Urothelium cell line (cell line): ENCODE results near the gene CACNG5.
A peak's percentile ranks its signal among the peaks of the same experiment; 100 is the strongest.

Experiments
- DNase-seq: peaks from one replicate; pipeline ENCODE4 v3.0.0; 2011; ENCODE audit warnings: low spot score, mixed read lengths
- FAIRE-seq: peaks from 2 replicates; lab custom pipeline; 2011; peaks lifted over from hg19 to GRCh38; lab: Jason Lieb, UNC

Gene CACNG5

DNA sequence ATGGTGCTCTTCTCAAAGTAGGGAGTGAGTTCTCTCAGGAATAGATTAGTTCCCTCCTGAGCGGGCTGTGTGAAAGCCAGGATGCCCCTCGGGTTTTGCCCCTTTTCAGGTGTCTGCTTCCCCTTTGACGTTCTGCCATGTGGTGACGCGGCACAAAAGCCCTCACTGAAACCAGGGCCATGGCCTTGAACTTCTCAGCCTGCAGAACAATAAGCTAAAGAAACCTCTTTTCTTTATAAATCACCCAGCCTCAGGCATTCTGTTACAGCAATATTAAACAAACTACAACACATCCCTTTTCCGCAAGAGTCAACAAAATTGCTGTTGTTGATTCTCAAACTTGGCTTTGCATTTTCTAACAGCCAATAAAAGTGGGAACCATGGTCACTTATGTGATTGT is 15.5 kb upstream of the CACNG5 start:
- DNase-seq: no peak
- no peak for FAIRE-seq

DNA sequence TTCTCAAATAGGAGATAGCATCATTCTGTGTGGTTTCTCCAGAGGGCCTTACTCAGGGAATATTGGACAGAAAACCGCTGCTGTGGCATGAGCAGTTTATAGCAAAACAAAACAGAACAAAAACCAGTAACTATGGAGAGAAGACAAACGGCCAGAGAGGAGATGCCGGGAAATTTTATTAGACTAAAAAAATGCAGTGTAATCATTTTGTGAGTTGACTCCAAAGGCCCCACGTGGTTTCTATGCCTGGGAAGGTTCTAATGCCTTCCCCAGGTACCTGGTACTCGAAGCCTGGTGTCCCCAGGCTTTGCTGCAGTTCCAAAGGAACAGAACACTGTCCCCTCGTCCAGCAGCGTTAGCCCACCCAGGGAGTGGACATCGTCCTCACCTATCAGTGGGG is 12.9 kb upstream of the CACNG5 start:
- DNase-seq (no peak), FAIRE-seq (no peak)

DNA sequence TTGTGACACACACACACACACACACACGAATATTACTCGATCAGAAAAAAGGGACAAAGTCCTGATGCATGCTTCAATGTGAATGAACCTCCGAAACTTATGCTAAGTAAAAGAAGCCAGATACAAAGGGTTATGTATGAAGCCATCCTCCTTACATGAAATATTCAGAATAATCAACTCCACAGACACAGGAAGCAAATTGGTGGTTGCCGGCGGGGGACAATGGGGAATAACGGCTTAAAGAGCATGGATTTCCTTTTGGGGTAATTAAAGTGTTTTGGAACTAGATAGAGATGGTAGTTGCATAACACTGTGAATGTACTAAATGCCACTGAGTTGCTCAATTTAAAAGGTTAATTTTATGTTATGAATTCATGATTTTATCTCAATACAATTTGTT is 8.1 kb upstream of the CACNG5 start:
- DNase-seq (no peak), FAIRE-seq (no peak)

DNA sequence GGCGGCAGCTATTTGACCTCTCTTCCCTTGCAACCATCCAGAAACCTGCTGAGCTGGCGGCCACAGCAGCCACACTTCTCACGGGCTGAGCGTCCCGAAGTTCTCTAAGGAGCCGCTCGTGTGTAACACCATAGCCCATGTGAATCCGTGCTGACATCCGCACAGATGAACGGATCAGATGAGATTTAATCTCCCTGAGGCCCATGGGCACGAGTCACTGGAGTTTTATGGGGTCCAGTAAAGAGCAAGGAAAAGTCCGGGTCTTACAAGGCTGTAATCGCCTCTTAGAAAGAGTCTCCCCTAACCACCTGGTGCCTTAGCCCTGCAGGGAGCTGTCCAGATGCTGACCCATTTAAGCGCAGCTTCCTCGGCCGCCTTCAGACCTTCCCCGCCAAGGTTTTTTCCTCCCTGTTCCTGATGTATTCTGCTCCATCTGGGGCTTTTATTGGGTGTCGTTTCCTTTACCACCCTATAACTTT is 5.5 kb upstream of the CACNG5 start:
- peak; percentile 80 for DNase-seq
- no peak for FAIRE-seq

DNA sequence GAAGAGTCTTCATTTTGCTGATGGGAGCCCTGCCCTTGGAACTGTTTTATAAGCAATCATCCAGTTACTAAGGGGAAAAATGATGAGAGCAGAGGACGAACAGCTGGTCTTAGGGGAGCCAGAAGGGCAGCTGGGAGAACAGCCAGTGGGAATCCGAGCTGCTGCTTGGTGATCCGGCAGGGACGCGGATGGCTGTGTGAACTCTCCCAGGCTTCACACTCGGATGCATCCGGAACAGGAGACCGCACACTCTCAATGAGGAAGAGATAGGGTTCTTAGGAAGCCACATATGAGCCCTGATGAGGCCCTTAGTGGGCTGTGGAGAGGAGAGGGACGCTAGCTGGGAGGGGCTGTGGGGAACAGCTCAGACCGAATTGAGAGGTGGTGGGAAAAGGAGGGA is 5.0 kb upstream of the CACNG5 start:
- no peak for FAIRE-seq
- DNase-seq: no peak

DNA sequence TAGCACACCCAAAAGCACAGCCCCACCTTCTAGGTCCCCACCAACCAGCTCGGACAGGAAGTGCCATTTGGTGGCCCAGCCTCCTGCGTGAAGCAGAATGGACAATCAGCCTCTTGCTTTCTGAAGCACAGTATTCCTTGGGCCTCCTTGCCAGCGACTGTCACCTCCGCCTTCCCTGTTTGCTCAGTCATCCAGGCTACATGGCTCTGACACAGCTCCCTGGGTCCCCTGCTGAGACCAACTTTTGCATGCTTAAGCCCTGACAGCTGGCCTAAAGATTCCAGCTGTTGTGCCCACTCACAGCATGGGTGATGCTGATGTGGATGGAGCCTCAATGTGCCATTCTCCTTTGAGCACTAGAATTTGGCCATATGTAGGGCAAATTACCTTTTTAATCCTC is 4.5 kb upstream of the CACNG5 start:
- DNase-seq (no peak), FAIRE-seq (no peak)

DNA sequence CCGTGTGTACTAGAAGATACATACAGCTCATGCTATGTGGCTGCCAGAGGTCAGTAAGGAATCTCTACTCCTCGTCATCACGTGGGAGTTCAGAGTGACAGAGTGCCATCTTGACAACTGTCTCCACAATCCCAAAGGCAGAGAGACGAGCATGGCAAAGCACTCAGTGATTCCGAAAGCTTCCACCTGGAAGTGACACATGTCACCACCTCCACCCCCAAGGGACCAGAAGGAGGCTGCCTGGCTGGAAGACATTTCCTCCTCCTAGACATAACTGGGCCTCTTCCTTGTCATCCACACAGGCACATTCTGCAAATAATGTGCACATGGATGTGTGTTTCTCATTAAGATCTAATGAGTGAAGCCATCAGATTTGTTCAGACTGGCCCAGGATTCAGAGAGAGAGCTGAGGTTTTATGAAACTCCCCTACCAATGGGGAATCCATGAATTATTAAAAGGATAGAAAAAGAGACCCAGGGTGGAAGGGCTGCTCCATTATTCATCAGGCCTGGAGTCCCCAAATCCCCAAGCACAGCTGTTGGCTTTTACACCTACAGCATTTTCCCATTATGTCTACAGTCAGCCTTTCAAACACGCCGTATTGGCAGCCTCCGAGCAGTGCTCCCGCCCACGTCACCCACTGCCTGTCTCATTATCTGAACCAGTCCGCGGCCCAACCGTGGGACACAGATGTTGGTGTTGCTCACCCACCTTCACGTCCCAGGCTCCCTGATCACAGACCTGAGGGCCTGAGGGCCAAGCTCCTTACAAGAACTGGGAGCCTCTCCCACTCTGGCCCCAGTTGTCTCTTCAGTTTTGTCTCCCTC is 3.3 kb upstream of the CACNG5 start:
- DNase-seq (no peak), FAIRE-seq (peak; percentile 37)

DNA sequence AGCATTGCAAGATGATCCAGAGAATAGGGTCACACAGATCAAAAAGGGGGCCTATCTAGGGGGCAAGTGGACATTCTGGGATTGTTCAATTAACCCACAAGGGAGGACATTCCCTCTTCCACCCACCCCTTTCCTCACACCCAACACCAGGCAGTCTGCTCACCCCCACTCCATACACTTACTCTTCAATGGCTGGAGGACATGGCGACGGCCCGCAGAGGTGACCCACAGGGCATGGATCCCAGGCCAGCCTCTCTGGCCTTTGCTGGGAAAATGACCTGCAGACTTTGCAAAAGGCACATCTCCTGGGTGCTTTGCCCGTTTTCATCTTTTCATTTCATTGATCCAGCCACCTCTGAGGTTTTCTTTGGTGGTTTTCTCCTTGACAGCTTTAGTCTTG is 1.7 kb upstream of the CACNG5 start:
- FAIRE-seq (peak; percentile 76), DNase-seq (no peak)

DNA sequence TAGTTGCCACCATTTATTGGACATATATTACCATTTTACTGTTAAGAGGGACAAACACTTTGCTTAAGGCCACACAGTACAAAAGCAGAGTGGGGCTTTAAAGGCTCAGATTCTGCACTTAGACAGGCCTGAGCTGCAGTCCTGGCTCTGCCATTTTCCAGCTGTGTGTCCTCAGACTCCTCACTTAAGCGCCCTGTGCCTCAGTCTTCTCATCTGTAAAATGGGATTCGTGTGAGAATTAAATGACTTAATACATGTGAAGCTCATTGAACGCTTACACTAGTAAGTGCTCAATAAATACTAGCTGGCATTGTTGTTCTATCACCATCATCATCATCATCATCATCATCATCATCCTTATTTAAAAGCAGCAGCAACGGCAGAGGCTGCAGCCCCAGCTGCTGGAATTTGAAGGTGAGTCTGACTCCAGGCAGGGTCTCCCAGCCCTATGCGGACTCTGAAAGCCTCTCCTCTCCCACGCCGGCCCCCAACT is 445 bp upstream of the CACNG5 start:
- DNase-seq: no peak
- FAIRE-seq: peak; percentile 37

DNA sequence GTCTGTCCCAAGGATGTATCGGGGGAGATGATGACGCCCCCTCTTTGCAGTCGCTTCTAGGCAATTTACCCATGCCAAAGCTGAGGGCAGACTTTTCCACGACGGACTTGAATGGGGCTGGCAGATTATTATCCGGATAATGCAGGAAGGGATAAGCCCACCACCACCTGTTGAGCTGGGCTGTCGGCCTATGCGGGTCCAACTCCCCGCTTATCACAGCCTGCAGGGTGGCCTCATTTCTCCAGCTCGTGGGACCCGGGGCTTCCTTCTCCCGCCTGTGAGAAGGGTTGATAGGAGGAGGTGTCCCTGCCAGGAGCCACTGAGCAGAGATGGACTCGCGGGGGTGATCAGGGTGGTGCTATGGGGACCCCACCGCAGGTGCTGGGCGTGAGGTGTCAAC is 559 bp downstream of the CACNG5 start:
- FAIRE-seq (no peak), DNase-seq (no peak)

DNA sequence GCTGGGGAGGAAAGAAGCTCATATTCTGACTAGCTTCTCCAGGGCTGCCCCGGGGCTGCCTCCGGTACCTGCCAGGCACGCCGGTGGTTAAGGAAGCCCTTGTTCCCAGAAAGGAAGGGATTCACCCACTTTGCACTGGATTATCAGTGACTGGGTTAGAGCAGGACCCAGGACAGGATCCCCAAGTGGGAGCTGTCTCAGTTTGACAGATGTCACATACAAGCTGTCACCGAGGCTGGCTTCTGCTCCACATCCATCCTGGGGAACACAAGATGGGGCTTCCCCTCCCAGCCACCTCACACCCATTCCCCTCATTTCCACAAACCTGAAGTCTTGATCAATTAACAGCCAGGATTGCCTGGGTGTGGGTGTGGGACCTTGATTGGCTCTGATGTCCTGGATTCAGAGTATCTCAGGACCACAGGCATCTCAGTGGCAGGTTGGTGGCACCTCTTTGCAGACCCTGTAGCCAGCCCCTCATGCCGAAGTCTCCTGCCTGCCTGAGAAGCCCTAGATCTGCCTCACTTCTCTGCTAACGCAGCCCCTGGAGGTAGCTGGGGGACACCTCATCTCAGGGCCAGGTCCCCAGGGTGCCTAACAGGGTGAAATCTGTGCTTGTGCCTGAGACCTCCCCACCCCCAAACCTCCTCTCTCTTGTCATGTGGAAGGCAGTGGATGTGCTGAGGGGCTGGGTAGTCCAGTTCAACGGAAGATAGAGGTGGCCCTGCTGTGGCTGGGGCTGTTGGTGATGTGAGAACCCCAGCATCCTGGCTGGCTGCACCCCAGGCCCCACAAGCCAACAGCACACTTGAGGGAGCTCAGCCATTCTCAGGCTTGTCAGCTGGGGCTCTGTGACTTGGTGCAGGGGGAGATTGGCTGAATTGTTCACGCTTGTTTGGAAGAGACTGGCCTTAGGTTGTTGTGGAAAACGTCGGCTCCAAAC is 1.4 kb downstream of the CACNG5 start:
- DNase-seq (no peak), FAIRE-seq (peak; percentile 61)

DNA sequence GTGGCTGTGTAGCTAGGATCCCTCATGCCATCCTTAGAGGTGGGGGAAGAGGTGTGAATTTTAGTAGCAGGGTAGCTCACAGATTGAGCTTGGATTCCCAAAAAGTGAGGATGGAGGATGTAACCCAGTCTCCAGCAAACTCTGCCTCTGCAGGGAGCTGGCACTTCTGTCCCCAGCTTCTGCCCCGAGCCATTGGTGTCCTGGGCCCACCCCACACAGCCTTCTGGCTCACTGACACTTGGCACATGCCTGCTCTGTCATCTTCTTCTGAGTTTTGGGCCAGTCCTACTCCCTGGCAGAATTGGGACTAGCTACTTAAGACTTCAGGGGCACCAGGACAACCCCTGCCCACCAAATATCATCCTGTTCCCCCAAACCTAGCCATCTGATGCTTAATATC is 2.3 kb downstream of the CACNG5 start:
- FAIRE-seq (peak; percentile 68), DNase-seq (no peak)

DNA sequence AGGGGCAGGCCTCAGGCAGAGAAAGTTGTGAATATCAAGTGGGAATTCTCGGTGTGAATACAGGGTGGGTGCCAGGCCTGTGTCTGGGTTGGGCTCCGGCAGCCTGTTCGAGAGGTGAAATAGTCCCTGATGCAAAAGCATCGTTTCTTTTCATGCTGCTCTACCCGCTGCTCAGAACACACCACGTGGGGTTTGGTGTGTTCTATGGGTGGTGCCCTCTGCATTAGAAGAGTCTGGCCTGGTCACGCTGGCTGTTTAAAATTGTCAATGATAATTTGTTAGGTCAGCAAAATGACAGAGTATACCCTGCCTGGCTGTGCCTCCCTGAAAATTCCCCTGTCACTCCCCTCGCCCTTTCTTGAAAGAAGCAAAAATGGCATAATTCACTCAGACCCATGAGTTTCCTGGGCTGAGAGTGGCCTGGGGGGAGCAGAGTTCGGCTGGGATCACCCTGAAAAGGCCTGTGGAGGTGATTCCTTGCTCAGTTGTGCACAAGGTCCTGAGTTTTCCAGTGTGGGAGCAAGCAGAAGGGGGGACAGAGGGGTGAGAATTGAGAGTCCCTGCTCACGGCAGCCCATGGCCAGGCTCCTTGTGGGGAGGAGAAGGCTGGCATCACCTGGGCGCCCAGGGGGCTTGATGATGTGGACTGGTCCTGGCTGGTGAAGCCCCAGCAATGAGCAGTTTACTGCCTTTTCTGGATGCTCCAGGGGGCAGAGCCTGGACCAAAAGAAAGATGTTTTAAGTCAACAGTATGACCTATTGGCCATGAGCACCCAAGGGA is 3.2 kb downstream of the CACNG5 start:
- no peak for FAIRE-seq

DNA sequence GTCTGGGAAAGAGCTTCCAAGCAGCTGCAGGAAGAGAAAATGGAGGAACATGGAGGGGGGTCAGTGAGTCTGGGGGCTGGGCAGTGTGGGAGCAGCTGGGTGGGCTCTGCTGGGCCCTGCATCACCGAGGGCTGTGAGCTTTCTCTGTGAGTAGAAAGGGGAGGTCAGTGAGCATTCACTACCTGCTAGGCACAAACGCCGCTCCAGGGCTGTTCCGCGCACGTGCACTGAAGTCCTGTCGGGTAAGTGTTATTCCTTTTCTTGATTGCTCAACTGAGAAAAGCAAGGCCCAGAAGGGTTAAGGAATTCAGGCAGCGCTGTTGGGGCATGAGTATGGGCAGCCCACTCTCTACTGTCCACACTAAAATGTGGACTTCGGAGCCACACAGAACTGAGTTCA is 4.7 kb downstream of the CACNG5 start:
- DNase-seq (no peak), FAIRE-seq (no peak)

More for the DNA sequence above, 3.2 kb downstream of the CACNG5 start:
- no peak for DNase-seq

DNA sequence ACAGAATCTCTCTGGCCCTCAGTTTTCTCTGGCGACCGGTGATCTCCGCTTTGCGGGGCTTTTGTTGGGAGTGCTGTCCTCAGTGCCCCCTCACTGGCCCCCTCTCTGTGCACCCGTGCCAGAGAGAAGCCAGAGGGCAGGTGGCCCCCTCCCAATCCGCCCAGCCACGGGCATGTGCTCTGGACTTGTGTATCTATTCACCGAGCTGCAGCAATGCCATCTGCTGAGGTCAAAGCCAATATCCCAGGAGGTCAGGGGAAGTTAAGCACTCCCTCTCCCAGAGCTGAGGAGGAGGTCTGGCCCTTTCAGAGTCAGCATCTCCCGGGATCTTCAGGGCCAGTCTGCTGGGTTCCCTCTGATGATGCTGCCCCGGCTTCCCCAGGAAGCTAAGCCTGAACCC is 5.1 kb downstream of the CACNG5 start:
- DNase-seq (no peak), FAIRE-seq (no peak)

DNA sequence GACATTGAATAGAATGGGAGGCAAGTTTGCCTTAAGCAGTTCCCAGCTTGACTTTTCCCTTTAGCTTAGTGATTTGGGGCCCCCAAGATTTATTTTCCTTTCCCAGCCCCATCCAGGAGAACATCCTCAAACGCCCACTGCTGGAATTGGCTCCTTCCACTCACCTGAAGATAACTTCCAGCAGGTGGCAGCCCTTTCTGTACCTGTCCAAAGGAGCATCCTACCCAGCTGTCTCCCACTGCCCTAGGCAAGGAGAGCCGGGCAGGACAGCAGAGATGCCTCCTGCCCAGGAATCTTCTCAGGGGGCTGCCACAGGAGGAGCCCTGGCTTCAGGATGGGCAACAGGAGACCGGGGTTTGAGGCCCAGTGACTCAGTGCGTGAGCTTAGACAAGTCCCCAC is 6.4 kb downstream of the CACNG5 start:
- FAIRE-seq: no peak
- no peak for DNase-seq

DNA sequence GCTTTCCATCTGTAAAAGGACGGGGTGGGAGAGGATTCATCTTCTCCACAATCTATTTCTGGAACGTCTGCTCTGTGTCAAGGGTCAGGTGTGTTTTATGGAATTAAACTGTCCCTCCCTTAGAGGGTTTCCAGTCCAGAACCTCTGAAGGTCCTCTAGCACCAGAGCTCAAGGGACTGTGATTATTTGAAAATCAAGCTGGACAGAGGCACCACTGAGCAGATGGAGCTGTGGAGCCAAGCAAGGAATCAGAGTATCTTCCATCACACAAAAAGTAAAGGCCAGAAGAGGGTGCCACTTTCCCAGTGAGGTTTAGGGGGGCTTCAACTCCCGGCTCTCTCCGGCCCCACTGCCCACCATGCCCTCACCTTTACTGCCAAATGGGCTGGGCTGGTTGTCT is 6.8 kb downstream of the CACNG5 start:
- DNase-seq (no peak), FAIRE-seq (no peak)

DNA sequence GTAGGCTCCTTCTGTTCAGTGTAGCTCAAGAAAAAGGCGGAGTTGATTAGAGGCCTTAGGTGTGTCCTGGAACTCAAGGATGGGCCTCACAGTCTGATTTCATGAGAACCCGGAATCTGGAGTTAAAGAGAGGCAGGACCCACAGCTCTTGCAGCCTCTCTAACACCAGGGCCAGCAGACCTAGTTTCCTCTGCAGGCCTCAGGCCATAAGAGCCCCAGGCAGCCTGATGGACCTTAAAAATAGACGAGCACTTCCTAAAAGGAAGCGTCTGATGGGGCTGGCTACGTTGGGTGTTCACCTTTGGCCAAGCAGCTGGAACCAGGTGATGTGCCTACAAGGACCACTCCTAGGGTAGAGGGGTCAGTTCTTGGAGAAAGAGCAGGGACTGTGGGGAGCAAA is 7.6 kb downstream of the CACNG5 start:
- DNase-seq: no peak
- no peak for FAIRE-seq

DNA sequence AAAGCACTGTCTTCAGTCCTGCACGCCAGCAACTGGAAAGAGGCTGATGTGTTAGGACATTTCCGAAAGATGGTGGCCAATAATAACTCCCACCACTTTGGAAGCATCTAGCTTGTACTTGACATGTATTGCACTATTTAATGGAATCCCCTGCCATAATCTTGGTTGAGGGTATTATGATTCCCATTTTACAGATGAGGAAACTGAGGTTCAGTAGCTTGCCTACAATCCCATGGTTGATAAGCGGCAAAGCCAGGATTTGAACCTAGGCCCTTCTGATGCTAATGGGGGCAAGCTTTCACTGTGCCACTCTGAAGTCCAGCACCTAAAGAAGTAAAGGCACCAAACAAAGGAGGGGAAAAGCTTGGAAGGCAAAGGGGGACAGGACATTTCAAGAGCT is 8.0 kb downstream of the CACNG5 start:
- DNase-seq (no peak), FAIRE-seq (no peak)

DNA sequence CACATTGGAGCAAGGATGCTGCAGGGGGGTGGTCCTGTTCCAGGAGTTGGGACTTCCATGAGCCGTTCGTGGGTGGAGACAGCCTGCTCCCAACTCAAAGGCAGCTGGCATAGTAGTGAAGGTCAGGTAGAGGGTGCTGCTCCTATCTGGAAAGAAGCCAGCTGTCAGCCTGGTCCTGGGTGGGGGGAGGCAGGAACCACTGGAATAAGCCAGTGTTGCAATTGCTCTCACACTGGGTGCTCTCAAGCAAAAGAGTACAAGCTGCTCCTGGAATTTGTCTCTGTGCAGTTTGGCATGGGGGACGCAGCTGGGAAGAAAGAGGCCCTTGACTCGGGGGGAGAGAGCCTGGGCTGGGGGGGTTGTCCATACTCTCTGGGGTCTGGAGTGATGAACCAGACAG is 8.7 kb downstream of the CACNG5 start:
- FAIRE-seq: no peak
- no peak for DNase-seq

DNA sequence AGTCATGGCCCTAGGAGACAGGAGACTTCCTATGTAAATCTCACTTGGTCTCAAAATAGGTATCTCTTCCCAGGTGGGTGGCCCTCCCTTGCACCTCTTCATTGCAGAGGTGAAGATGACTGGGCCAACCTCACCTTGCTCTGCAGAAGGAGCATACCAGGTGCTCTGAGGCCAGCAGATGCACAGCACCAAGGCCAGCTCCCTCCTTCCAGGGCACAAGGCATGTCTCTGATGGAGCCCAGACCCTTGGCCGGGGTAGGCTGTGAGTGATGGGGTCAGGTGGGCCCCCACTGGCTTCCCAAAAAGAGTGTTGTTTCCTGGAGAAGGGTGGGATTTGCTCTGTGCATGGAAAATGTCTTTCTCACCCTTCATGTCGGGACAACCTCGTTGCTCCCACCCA is 12.8 kb downstream of the CACNG5 start:
- DNase-seq: no peak

More for the DNA sequence above, 12.8 kb downstream of the CACNG5 start:
- FAIRE-seq: no peak
